ENCODE data around the gene MTA1. TPM values are rescaled to one million over a fixed set of nuclear protein-coding genes. Genes with fewer than 3 reads are reported as not detected.

Gene MTA1
- total RNA-seq, 2 donors from 2014 or later: 77.2 to 84.1 TPM

GRCh38 chr14:105423488-105424195, 4.0 kb downstream of the MTA1 start:
- no peak overlapping the region for H3K4me3 ChIP-seq
- no peak for TF ChIP-seq CTCF (IDR thresholded peaks at IDR 0.05)
- no peak for DNase-seq (ENCODE audit: low spot score)
- H3K36me3 ChIP-seq: no peaks in the 10 kb centered on the region
- peaks cover 27 to 32% of the 10 kb centered on the region in 2 donors for H3K4me1 ChIP-seq (ENCODE audit: control insufficient read depth in 1 of 2, low read depth in 2 of 2)
- no peak for ATAC-seq (ENCODE audit: insufficient number of reproducible peaks, low FRiP score, low read depth)
- no peak overlapping the region for H3K27ac ChIP-seq
- H3K9me3 ChIP-seq: no peaks in the 10 kb centered on the region
- H3K27me3 ChIP-seq (replicated peaks; ENCODE audit: insufficient read depth): no peaks in the 10 kb centered on the region

- H3K4me1 ChIP-seq (ENCODE audit: control insufficient read depth in 1 of 2, low read depth in 2 of 2): peaks cover 21 to 24% of the 10 kb centered on the region in 2 donors
- no peak overlapping the region for H3K27ac ChIP-seq
- H3K36me3 ChIP-seq: no peaks in the 10 kb centered on the region
- TF ChIP-seq CTCF (IDR thresholded peaks at IDR 0.05): no peak
- no peaks in the 10 kb centered on the region for H3K9me3 ChIP-seq
- no peaks in the 10 kb centered on the region for H3K27me3 ChIP-seq (replicated peaks; ENCODE audit: insufficient read depth)
- ATAC-seq (ENCODE audit: insufficient number of reproducible peaks, low FRiP score, low read depth) (no peak), DNase-seq (ENCODE audit: low spot score) (no peak)
- H3K4me3 ChIP-seq: no peak overlapping the region
Measured at GRCh38 chr14:105424861-105425260, 5.2 kb downstream of the MTA1 start.

GRCh38 chr14:105425823-105426247, 6.2 kb downstream of the MTA1 start:
- ATAC-seq (ENCODE audit: insufficient number of reproducible peaks, low FRiP score, low read depth): no peak
- peaks cover 17 to 22% of the 10 kb centered on the region in 2 donors for H3K4me1 ChIP-seq (ENCODE audit: control insufficient read depth in 1 of 2, low read depth in 2 of 2)
- no peaks in the 10 kb centered on the region for H3K27me3 ChIP-seq (replicated peaks; ENCODE audit: insufficient read depth)
- TF ChIP-seq CTCF (IDR thresholded peaks at IDR 0.05): no peak
- DNase-seq (ENCODE audit: low spot score): no peak
- H3K9me3 ChIP-seq: no peaks in the 10 kb centered on the region
- H3K4me3 ChIP-seq: no peak overlapping the region
- no peaks in the 10 kb centered on the region for H3K36me3 ChIP-seq
- no peak overlapping the region for H3K27ac ChIP-seq

GRCh38 chr14:105426416-105427130, 6.9 kb downstream of the MTA1 start:
- TF ChIP-seq CTCF (IDR thresholded peaks at IDR 0.05): no peak
- Histone ChIP-seq H3K27ac (no peak overlapping the region), H3K4me1 (ENCODE audit: control insufficient read depth in 1 of 2, low read depth in 2 of 2) (peaks cover 15 to 18% of the 10 kb centered on the region in 2 donors), H3K27me3 (replicated peaks; ENCODE audit: insufficient read depth) (no peaks in the 10 kb centered on the region), H3K9me3 (no peaks in the 10 kb centered on the region), H3K36me3 (no peaks in the 10 kb centered on the region), H3K4me3 (no peak overlapping the region)
- ATAC-seq (ENCODE audit: insufficient number of reproducible peaks, low FRiP score, low read depth) (no peak), DNase-seq (ENCODE audit: low spot score) (no peak)

- peaks cover 8 to 10% of the 10 kb centered on the region in 2 donors for H3K4me1 ChIP-seq (ENCODE audit: control insufficient read depth in 1 of 2, low read depth in 2 of 2)
- ATAC-seq (ENCODE audit: insufficient number of reproducible peaks, low FRiP score, low read depth) (no peak), DNase-seq (ENCODE audit: low spot score) (no peak)
- H3K27ac ChIP-seq: no peak overlapping the region
- H3K27me3 ChIP-seq (replicated peaks; ENCODE audit: insufficient read depth): no peaks in the 10 kb centered on the region
- no peaks in the 10 kb centered on the region for H3K36me3 ChIP-seq
- H3K9me3 ChIP-seq: no peaks in the 10 kb centered on the region
- H3K4me3 ChIP-seq: no peak overlapping the region
- no peak for TF ChIP-seq CTCF (IDR thresholded peaks at IDR 0.05)
Measured at GRCh38 chr14:105427412-105427811, 7.8 kb downstream of the MTA1 start.
